Endothelial cell of umbilical vein (primary cell): ENCODE measurements around the gene RPS6KL1.

Experiments
- CTCF ChIP-seq, 2 donors: IDR thresholded peaks; 1 replicate in 1 of 2; 2 replicates in 1 of 2; pipeline ENCODE4 v1.5.1; 2011; ENCODE audit warnings: low read length in 2 of 2, mild to moderate bottlenecking in 2 of 2, moderate library complexity in 2 of 2, control low read depth in 1 of 2, inconsistent platforms in 1 of 2, low read depth in 1 of 2; ENCODE audit not compliant: insufficient read depth in 1 of 2; ENCODE audit errors: extremely low read depth in 1 of 2
- POLR2A ChIP-seq: IDR thresholded peaks from 2 replicates; pipeline ENCODE4 v1.6.1; 2012; ENCODE audit warnings: low read depth, mild to moderate bottlenecking, control low read depth, low read length
- POLR2AphosphoS5 ChIP-seq: IDR thresholded peaks from 2 replicates; pipeline ENCODE4 v1.6.1; 2012; ENCODE audit warnings: low read depth, mild to moderate bottlenecking, control low read depth, low read length, moderate library complexity; ENCODE audit not compliant: insufficient read depth

- no peak for TF ChIP-seq POLR2A
- no peak for TF ChIP-seq CTCF (IDR thresholded peaks at IDR 0.05; ENCODE audit: extremely low read depth in 1 of 2, insufficient read depth in 1 of 2, low read depth in 1 of 2, low read length in 2 of 2)
- no peak for TF ChIP-seq POLR2AphosphoS5
Observed at GRCh38 chr14:74924061-74924460, 1.0 kb upstream of the RPS6KL1 start.
